Measurements from ENCODE around the gene UNCX. TPM values are rescaled to one million over a fixed set of nuclear protein-coding genes. Genes with fewer than 3 reads are reported as not detected.
"Not testable (repeated sequence)": the region's sequence is repeated elsewhere in the genome, so short reads cannot be mapped to it uniquely, and the experiment has no call there.

UNCX gene
- total RNA-seq, 2 experiments from 2014 or later: not detected

- CTCF ChIA-PET: no interaction called here
- H3K27ac Mint-ChIP-seq: no peak overlapping the region
- H3K4me3 Mint-ChIP-seq: no peak overlapping the region
- H3K27me3 Mint-ChIP-seq: no peaks in the 10 kb centered on the region
- no peaks in the 10 kb centered on the region for H3K4me1 Mint-ChIP-seq
- H3K36me3 Mint-ChIP-seq: no peaks in the 10 kb centered on the region
- ATAC-seq (no peak), DNase-seq (no peak)
- H3K9me3 Mint-ChIP-seq (ENCODE audit: low read depth): no peaks in the 10 kb centered on the region
Observed at GRCh38 chr7:1268076-1268815, 35.6 kb downstream of the UNCX start.

- DNase-seq (no peak), ATAC-seq (no peak)
- CTCF ChIA-PET: no interaction called here
- no peaks in the 10 kb centered on the region for H3K4me1 Mint-ChIP-seq
- no peaks in the 10 kb centered on the region for H3K9me3 Mint-ChIP-seq (ENCODE audit: low read depth)
- no peaks in the 10 kb centered on the region for H3K36me3 Mint-ChIP-seq
- no peak overlapping the region for H3K27ac Mint-ChIP-seq
- H3K27me3 Mint-ChIP-seq: no peaks in the 10 kb centered on the region
- H3K4me3 Mint-ChIP-seq: no peak overlapping the region
Observed at GRCh38 chr7:1268866-1269265, 36.2 kb downstream of the UNCX start.

GRCh38 chr7:1269336-1269890 is 36.7 kb downstream of the UNCX start:
- Mint-ChIP-seq H3K4me3 (no peak overlapping the region), H3K36me3 (no peaks in the 10 kb centered on the region), H3K9me3 (ENCODE audit: low read depth) (no peaks in the 10 kb centered on the region), H3K4me1 (no peaks in the 10 kb centered on the region), H3K27ac (no peak overlapping the region), H3K27me3 (no peaks in the 10 kb centered on the region)
- DNase-seq (no peak), ATAC-seq (no peak)
- CTCF ChIA-PET: no interaction called here

GRCh38 chr7:1270181-1270580 is 37.5 kb downstream of the UNCX start:
- DNase-seq (no peak), ATAC-seq (no peak)
- no peak overlapping the region for H3K27ac Mint-ChIP-seq
- H3K27me3 Mint-ChIP-seq: no peaks in the 10 kb centered on the region
- no peak overlapping the region for H3K4me3 Mint-ChIP-seq
- H3K9me3 Mint-ChIP-seq (ENCODE audit: low read depth): no peaks in the 10 kb centered on the region
- H3K36me3 Mint-ChIP-seq: no peaks in the 10 kb centered on the region
- H3K4me1 Mint-ChIP-seq: no peaks in the 10 kb centered on the region
- CTCF ChIA-PET: no interaction called here

GRCh38 chr7:1271046-1271445 is 38.4 kb downstream of the UNCX start:
- Mint-ChIP-seq H3K4me3 (no peak overlapping the region), H3K4me1 (no peaks in the 10 kb centered on the region), H3K9me3 (ENCODE audit: low read depth) (no peaks in the 10 kb centered on the region), H3K27ac (no peak overlapping the region), H3K27me3 (no peaks in the 10 kb centered on the region), H3K36me3 (no peaks in the 10 kb centered on the region)
- ATAC-seq (no peak), DNase-seq (no peak)
- CTCF ChIA-PET: no interaction called here

- H3K4me1 Mint-ChIP-seq: no peaks in the 10 kb centered on the region
- no peak overlapping the region for H3K27ac Mint-ChIP-seq
- DNase-seq (no peak), ATAC-seq (no peak)
- H3K4me3 Mint-ChIP-seq: no peak overlapping the region
- CTCF ChIA-PET: no interaction called here
- H3K36me3 Mint-ChIP-seq: no peaks in the 10 kb centered on the region
- no peaks in the 10 kb centered on the region for H3K9me3 Mint-ChIP-seq (ENCODE audit: low read depth)
- H3K27me3 Mint-ChIP-seq: no peaks in the 10 kb centered on the region
Observed at GRCh38 chr7:1271656-1272055, 39.0 kb downstream of the UNCX start.

- ATAC-seq; DNase-seq; H3K36me3 Mint-ChIP-seq; H3K27ac Mint-ChIP-seq; H3K9me3 Mint-ChIP-seq (ENCODE audit: low read depth); H3K4me3 Mint-ChIP-seq; H3K27me3 Mint-ChIP-seq; CTCF ChIA-PET; H3K4me1 Mint-ChIP-seq: not testable (repeated sequence)
Observed at GRCh38 chr7:1272136-1272535, 39.5 kb downstream of the UNCX start.

GRCh38 chr7:1274121-1274875 is 41.6 kb downstream of the UNCX start:
- CTCF ChIA-PET: no interaction called here
- no peak for ATAC-seq
- Mint-ChIP-seq H3K4me1 (no peaks in the 10 kb centered on the region), H3K27me3 (no peaks in the 10 kb centered on the region), H3K27ac (no peak overlapping the region), H3K9me3 (ENCODE audit: low read depth) (peaks cover 3% of the 10 kb centered on the region), H3K4me3 (no peak overlapping the region), H3K36me3 (no peaks in the 10 kb centered on the region)
- no peak for DNase-seq

- DNase-seq (no peak), ATAC-seq (no peak)
- H3K36me3 Mint-ChIP-seq: no peaks in the 10 kb centered on the region
- no peak overlapping the region for H3K4me3 Mint-ChIP-seq
- H3K9me3 Mint-ChIP-seq (ENCODE audit: low read depth): peaks cover 3% of the 10 kb centered on the region
- no peak overlapping the region for H3K27ac Mint-ChIP-seq
- H3K4me1 Mint-ChIP-seq: no peaks in the 10 kb centered on the region
- no peaks in the 10 kb centered on the region for H3K27me3 Mint-ChIP-seq
- CTCF ChIA-PET: no interaction called here
Observed at GRCh38 chr7:1274876-1275375, 42.3 kb downstream of the UNCX start.

- H3K9me3 Mint-ChIP-seq (ENCODE audit: low read depth): peaks cover 6% of the 10 kb centered on the region
- H3K4me1 Mint-ChIP-seq: no peaks in the 10 kb centered on the region
- H3K36me3 Mint-ChIP-seq: no peaks in the 10 kb centered on the region
- ATAC-seq (no peak), DNase-seq (no peak)
- no peak overlapping the region for H3K4me3 Mint-ChIP-seq
- H3K27ac Mint-ChIP-seq: no peak overlapping the region
- no peaks in the 10 kb centered on the region for H3K27me3 Mint-ChIP-seq
- CTCF ChIA-PET: no interaction called here
Observed at GRCh38 chr7:1275451-1276381, 43.0 kb downstream of the UNCX start.

GRCh38 chr7:1276626-1277175 is 44.0 kb downstream of the UNCX start:
- peaks cover 6% of the 10 kb centered on the region for H3K9me3 Mint-ChIP-seq (ENCODE audit: low read depth)
- no peaks in the 10 kb centered on the region for H3K36me3 Mint-ChIP-seq
- H3K27me3 Mint-ChIP-seq: no peaks in the 10 kb centered on the region
- H3K27ac Mint-ChIP-seq: no peak overlapping the region
- H3K4me3 Mint-ChIP-seq: no peak overlapping the region
- H3K4me1 Mint-ChIP-seq: no peaks in the 10 kb centered on the region
- ATAC-seq (no peak), DNase-seq (no peak)
- CTCF ChIA-PET: no interaction called here

GRCh38 chr7:1278543-1278942 is 45.9 kb downstream of the UNCX start:
- no peak for ATAC-seq
- CTCF ChIA-PET: no interaction called here
- Mint-ChIP-seq H3K27me3 (no peaks in the 10 kb centered on the region), H3K27ac (no peak overlapping the region), H3K9me3 (ENCODE audit: low read depth) (peaks cover 6% of the 10 kb centered on the region), H3K36me3 (no peaks in the 10 kb centered on the region), H3K4me1 (no peaks in the 10 kb centered on the region), H3K4me3 (no peak overlapping the region)
- no peak for DNase-seq

- Mint-ChIP-seq H3K27ac (no peak overlapping the region), H3K4me3 (no peak overlapping the region), H3K9me3 (ENCODE audit: low read depth) (peaks cover 6% of the 10 kb centered on the region), H3K27me3 (no peaks in the 10 kb centered on the region), H3K36me3 (no peaks in the 10 kb centered on the region), H3K4me1 (no peaks in the 10 kb centered on the region)
- DNase-seq (no peak), ATAC-seq (no peak)
- CTCF ChIA-PET: no interaction called here
Observed at GRCh38 chr7:1279041-1279440, 46.4 kb downstream of the UNCX start.

All from activated CD8-positive, alpha-beta memory T cell treated with anti-CD3 and anti-CD28 coated beads, Interleukin-2, amount 10 ng/mL, durations not matched to agents 7 days and 5 days (primary cell).